ENCODE measurements around the gene CCT6B. TPM values are rescaled to one million over a fixed set of nuclear protein-coding genes. Genes with fewer than 3 reads are reported as not detected.

The CCT6B gene
- total and polyA plus RNA-seq, 2 of the 4 experiments (the other 2 are of a cell fraction), result 0.72 to 1.1 TPM

DNA sequence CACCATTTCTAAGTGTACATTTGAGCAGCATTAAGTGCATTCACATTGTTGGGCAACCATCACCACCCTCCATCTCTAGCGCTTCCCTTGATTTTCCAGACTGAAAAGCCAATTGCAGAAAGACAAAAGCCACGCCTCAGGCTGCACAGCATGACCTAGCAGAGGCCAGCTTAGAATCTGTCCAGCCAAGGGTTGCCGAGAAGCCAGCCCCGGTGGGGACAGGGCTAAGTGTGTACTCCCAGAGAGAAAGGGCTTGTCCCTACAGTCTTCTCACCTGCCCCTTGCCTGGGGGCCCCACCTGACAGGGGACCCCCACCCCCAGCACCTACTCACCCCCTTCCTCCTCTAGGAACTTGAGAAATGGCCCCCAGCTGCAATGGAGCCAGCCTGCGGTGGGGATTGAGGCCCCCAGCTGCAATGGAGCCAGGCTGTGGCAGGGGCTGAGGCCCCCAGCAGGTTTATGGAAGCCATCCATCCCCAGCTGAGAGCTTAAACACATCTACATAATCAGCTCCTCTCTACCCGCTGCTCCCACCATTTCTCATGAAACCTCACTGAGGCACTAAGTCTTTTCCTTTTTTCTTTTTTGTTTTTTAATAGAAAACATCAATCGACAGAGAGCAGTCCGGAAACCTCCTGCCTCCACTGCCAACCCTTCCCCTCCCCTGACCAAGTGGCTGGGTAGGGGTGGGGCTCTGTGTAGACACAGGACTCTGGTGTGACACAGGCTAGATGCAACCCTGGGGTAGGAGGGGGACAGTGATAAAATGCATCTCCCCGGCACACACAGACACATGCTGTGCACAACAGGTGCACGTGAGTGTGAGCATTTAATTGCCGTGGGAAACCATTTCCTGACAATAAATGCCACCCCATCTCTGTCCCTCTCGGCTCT is 77.9 kb downstream of the CCT6B start:
- H3K4me3 ChIP-seq (ENCODE audit: insufficient read depth, low read depth, low read length), result no peak overlapping the region
- H4K91ac ChIP-seq (ENCODE audit: insufficient read depth, low read depth, low read length), result no peak overlapping the region
- H3K27me3 ChIP-seq (ENCODE audit: control insufficient read depth, insufficient read depth, low read length), result peaks cover 1% of the 10 kb centered on the region
- no peaks in the 10 kb centered on the region for H4K20me1 ChIP-seq (ENCODE audit: insufficient read depth, low read length)
- no peak overlapping the region for H3K23ac ChIP-seq (ENCODE audit: low read depth, low read length)
- BruUV-seq (replicated peaks), result no TSS peak
- no peak overlapping the region for H2AFZ ChIP-seq (replicated peaks; ENCODE audit: low read length, poor library complexity)
- no peaks in the 10 kb centered on the region for H3K9me3 ChIP-seq (ENCODE audit: control insufficient read depth, insufficient read depth, low read length)
- H3K9me1 ChIP-seq (ENCODE audit: insufficient read depth, low read length), result no peaks in the 10 kb centered on the region
- no peak overlapping the region for H3K9ac ChIP-seq (ENCODE audit: low read depth, low read length)
- WGBS, 2 experiments (ENCODE audit: extremely low coverage in 2 of 2, insufficient read length in 1 of 2), result no CpG with 5 or more reads among the region's 12 CpGs
- H2BK20ac ChIP-seq (ENCODE audit: low read depth, low read length), result no peak overlapping the region
- no peak overlapping the region for H3K14ac ChIP-seq (replicated peaks; ENCODE audit: low read depth, low read length)
- in situ Hi-C loops (cut with MboI; ENCODE audit: low sequenced_read_pairs) (no loop called here), dilution Hi-C loops (cut with HindIII; ENCODE audit: low sequenced_read_pairs, unreplicated experiment) (no loop called here), intact Hi-C loops (cut with micrococcal nuclease) (no loop called here)
- H2AK9ac ChIP-seq (replicated peaks; ENCODE audit: low read depth, low read length, poor library complexity), result no peak overlapping the region
- H3K79me1 ChIP-seq (ENCODE audit: low read depth in 1 of 2, low read length in 2 of 2), result no peaks in the 10 kb centered on the region
- no peaks in the 10 kb centered on the region for H3K4me1 ChIP-seq (ENCODE audit: control insufficient read depth, insufficient read depth, low read length)
- H4K8ac ChIP-seq (ENCODE audit: low read depth in 2 of 2, low read length in 2 of 2), result no peak overlapping the region
- H2BK15ac ChIP-seq (ENCODE audit: low read depth, low read length), result no peak overlapping the region
- H3K36me3 ChIP-seq (ENCODE audit: control insufficient read depth, insufficient read depth, low read length), result no peaks in the 10 kb centered on the region
- TF ChIP-seq CHD1 (IDR thresholded peaks at IDR 0.05; ENCODE audit: low read depth, low read length) (no peak), RAD21 (IDR thresholded peaks at IDR 0.05; ENCODE audit: low read length) (no peak), FOS (IDR thresholded peaks at IDR 0.05; ENCODE audit: low read depth, low read length) (no peak), RFX5 (IDR thresholded peaks at IDR 0.05; ENCODE audit: low read depth, low read length) (no peak), RCOR1 (IDR thresholded peaks at IDR 0.05; ENCODE audit: insufficient replicate concordance, low read length) (no peak), MAZ (IDR thresholded peaks at IDR 0.05; ENCODE audit: borderline replicate concordance, low read depth, low read length) (no peak), BHLHE40 (IDR thresholded peaks at IDR 0.05; ENCODE audit: low read depth, low read length) (no peak), MAFK (IDR thresholded peaks at IDR 0.05; ENCODE audit: low read depth, low read length) (no peak)
- TF ChIP-seq, protein P1, sequence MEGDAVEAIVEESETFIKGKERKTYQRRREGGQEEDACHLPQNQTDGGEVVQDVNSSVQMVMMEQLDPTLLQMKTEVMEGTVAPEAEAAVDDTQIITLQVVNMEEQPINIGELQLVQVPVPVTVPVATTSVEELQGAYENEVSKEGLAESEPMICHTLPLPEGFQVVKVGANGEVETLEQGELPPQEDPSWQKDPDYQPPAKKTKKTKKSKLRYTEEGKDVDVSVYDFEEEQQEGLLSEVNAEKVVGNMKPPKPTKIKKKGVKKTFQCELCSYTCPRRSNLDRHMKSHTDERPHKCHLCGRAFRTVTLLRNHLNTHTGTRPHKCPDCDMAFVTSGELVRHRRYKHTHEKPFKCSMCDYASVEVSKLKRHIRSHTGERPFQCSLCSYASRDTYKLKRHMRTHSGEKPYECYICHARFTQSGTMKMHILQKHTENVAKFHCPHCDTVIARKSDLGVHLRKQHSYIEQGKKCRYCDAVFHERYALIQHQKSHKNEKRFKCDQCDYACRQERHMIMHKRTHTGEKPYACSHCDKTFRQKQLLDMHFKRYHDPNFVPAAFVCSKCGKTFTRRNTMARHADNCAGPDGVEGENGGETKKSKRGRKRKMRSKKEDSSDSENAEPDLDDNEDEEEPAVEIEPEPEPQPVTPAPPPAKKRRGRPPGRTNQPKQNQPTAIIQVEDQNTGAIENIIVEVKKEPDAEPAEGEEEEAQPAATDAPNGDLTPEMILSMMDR (conservative IDR thresholded peaks at IDR 0.05; ENCODE audit: low read depth, low read length), result no peak
- H3K56ac ChIP-seq (ENCODE audit: extremely low read depth, insufficient read depth, low read length), result no peak overlapping the region
- no peak overlapping the region for H2BK120ac ChIP-seq (ENCODE audit: low read depth, low read length)
- H2AK5ac ChIP-seq (ENCODE audit: low read depth, low read length), result no peak overlapping the region
- no peak overlapping the region for H3K18ac ChIP-seq (ENCODE audit: low read depth, low read length)
- no peak overlapping the region for H2BK5ac ChIP-seq (ENCODE audit: low read depth, low read length, poor library complexity, severe bottlenecking)
- POLR2A ChIA-PET (ENCODE audit: unreplicated experiment), result no interaction called here
- no peak overlapping the region for H4K5ac ChIP-seq (ENCODE audit: low read depth, low read length)
- no peak for DNase-seq
- H3K4ac ChIP-seq (ENCODE audit: low read depth, low read length), result no peak overlapping the region
- no peak overlapping the region for H3K27ac ChIP-seq (ENCODE audit: insufficient read depth, low read length)
- ATAC-seq (ENCODE audit: low read depth), result no peak
- no peak overlapping the region for H3K4me2 ChIP-seq (ENCODE audit: low read depth, low read length)
- CTCF ChIA-PET, result no interaction called here

All from IMR-90 (cell line).